Sigmoid colon (tissue), 7 donors: Measurements from ENCODE around the gene SV2B. TPM values are rescaled to one million over a fixed set of nuclear protein-coding genes. Genes with fewer than 3 reads are reported as not detected.

Experiments used
- DNase-seq: peaks from one replicate; pipeline ENCODE4 v3.0.0-alpha.2; 2019
- H3K27ac ChIP-seq, 4 donors: fragments of 200-600 bp; sonication (generic); one replicate each; pipeline ENCODE4 v1.5.1; 2016 to 2019; ENCODE audit warnings: mild to moderate bottlenecking in 1 of 4
- H3K27me3 ChIP-seq, 3 donors: fragments of 200-600 bp; sonication (generic); one replicate each; pipeline ENCODE4 v1.5.1; 2019; ENCODE audit warnings: mild to moderate bottlenecking in 1 of 3
- H3K36me3 ChIP-seq, 4 donors: fragments of 200-600 bp; sonication (generic); one replicate each; pipeline ENCODE4 v1.5.1; 2016 to 2019
- H3K4me1 ChIP-seq, 4 donors: fragments of 200-600 bp; sonication (generic); one replicate each; pipeline ENCODE4 v1.5.1; 2017 to 2019
- H3K4me3 ChIP-seq, 4 donors: fragments of 200-600 bp; sonication (generic); one replicate each; pipeline ENCODE4 v1.5.1; 2017 to 2019; ENCODE audit warnings: mild to moderate bottlenecking in 2 of 4, moderate library complexity in 1 of 4
- H3K9me3 ChIP-seq, 4 donors: fragments of 200-600 bp in 3 of 4; sonication (generic) in 3 of 4; one replicate each; pipeline versions ENCODE4 v1.5.1 to v1.6.1; 2013 to 2019
- CTCF ChIP-seq, 4 experiments: fragments of 450-650 bp in 3 of 4; fragments of 200-600 bp in 1 of 4; IDR thresholded peaks; one replicate each; pipeline ENCODE4 v1.5.1; 2016 to 2019; ENCODE audit warnings: antibody characterized with exemption in 4 of 4, mild to moderate bottlenecking in 3 of 4, moderate library complexity in 2 of 4
- EP300 ChIP-seq, 4 donors: sonication (generic); formaldehyde crosslinking; IDR thresholded peaks; one replicate each; pipeline ENCODE4 v1.6.1; 2017; ENCODE audit warnings: antibody characterized with exemption in 4 of 4
- POLR2A ChIP-seq, 2 donors: fragments of 450-650 bp; IDR thresholded peaks; one replicate each; pipeline ENCODE4 v1.6.1; 2016; ENCODE audit warnings: antibody characterized with exemption in 2 of 2, mild to moderate bottlenecking in 2 of 2, moderate library complexity in 2 of 2
- POLR2AphosphoS5 ChIP-seq, 4 donors: sonication (generic); formaldehyde crosslinking; IDR thresholded peaks; one replicate each; pipeline ENCODE4 v1.6.1; 2017; ENCODE audit warnings: antibody characterized with exemption in 4 of 4
- WGBS, 2 donors: extraction: QIAGEN DNeasy Blood & Tissue Kit; methylation state at CpG; one replicate each; pipeline ENCODE4 v1.1.7; 2013; 5-methylcytosine and 5-hydroxymethylcytosine counted together
- intact Hi-C: fragments of 100-400 bp; cut with DNase I; formaldehyde crosslinking; loops from one replicate; pipeline ENCODE4 v1.15.1; 2023
- polyA plus RNA-seq, 3 donors: library from polyadenylated mRNA; stranded (reverse); fragments of 200-250 nt; gene quantifications; one replicate each; pipeline ENCODE4 v1.2.3, GENCODE V29; 2013
- total RNA-seq, 4 donors: library from RNA; depleted of rRNA; stranded (reverse); fragments of >200 nt; gene quantifications; one replicate each; pipeline ENCODE4 v1.1.0, GENCODE V29; 2016
- donor health status: healthy with polysubstance abuse.
- donor health status: Bipolar disorder and iron deficiency.
- donor health status: healthy.

Gene SV2B
- total and polyA plus RNA-seq, 7 donors, result 2.0 to 5.0 (median 3.1) TPM; not detected in 2

- WGBS, 2 donors, result 82 to 91% methylated on average over 1 of the region's 1 CpG
- Histone ChIP-seq H3K4me1 (no peaks in the 10 kb centered on the region), H3K27me3 (peaks cover 0 to 7% (median 6%) of the 10 kb centered on the region in 3 donors), H3K4me3 (no peak overlapping the region), H3K9me3 (peaks cover 0 to 2% (median 0%) of the 10 kb centered on the region in 4 donors), H3K36me3 (no peaks in the 10 kb centered on the region), H3K27ac (no peak overlapping the region)
- no peak for DNase-seq
- TF ChIP-seq EP300 (IDR thresholded peaks at IDR 0.05) (no peak), CTCF (IDR thresholded peaks at IDR 0.05) (no peak), POLR2A (IDR thresholded peaks at IDR 0.05) (no peak), POLR2AphosphoS5 (IDR thresholded peaks at IDR 0.05) (no peak)
- intact Hi-C loops, result no loop called here
Measured at GRCh38 chr15:91153954-91154353, 53.9 kb downstream of the SV2B start.

GRCh38 chr15:91156175-91156726 lies 56.2 kb downstream of the SV2B start:
- intact Hi-C loops, result no loop called here
- H3K9me3 ChIP-seq, result peaks cover 0 to 2% (median 0%) of the 10 kb centered on the region in 4 donors
- H3K4me1 ChIP-seq, result no peaks in the 10 kb centered on the region
- no peak overlapping the region for H3K27ac ChIP-seq
- H3K27me3 ChIP-seq, result peaks cover 0 to 7% (median 6%) of the 10 kb centered on the region in 3 donors
- no peak overlapping the region for H3K4me3 ChIP-seq
- DNase-seq, result no peak
- H3K36me3 ChIP-seq, result no peaks in the 10 kb centered on the region
- WGBS, 2 donors, result 85 to 86% methylated on average over 6 of the region's 6 CpGs
- TF ChIP-seq POLR2A (IDR thresholded peaks at IDR 0.05), result no peak
- TF ChIP-seq EP300 (IDR thresholded peaks at IDR 0.05), result no peak
- no peak for TF ChIP-seq CTCF (IDR thresholded peaks at IDR 0.05)
- no peak for TF ChIP-seq POLR2AphosphoS5 (IDR thresholded peaks at IDR 0.05)

GRCh38 chr15:91158415-91159394 lies 58.6 kb downstream of the SV2B start:
- 76 to 83% methylated on average over 7 of the region's 7 CpGs for WGBS, 2 donors
- DNase-seq, result no peak
- H3K9me3 ChIP-seq, result peaks cover 0 to 2% (median 0%) of the 10 kb centered on the region in 4 donors
- no peak overlapping the region for H3K27ac ChIP-seq
- TF ChIP-seq POLR2A (IDR thresholded peaks at IDR 0.05) (no peak), EP300 (IDR thresholded peaks at IDR 0.05) (no peak), POLR2AphosphoS5 (IDR thresholded peaks at IDR 0.05) (no peak), CTCF (IDR thresholded peaks at IDR 0.05) (no peak)
- H3K27me3 ChIP-seq, result peaks cover 0 to 7% (median 6%) of the 10 kb centered on the region in 3 donors
- H3K36me3 ChIP-seq, result no peaks in the 10 kb centered on the region
- intact Hi-C loops, result no loop called here
- no peak overlapping the region for H3K4me3 ChIP-seq
- H3K4me1 ChIP-seq, result no peaks in the 10 kb centered on the region

- Histone ChIP-seq H3K36me3 (no peaks in the 10 kb centered on the region), H3K4me1 (no peaks in the 10 kb centered on the region), H3K27ac (no peak overlapping the region), H3K27me3 (peaks cover 0 to 1% (median 0%) of the 10 kb centered on the region in 3 donors), H3K4me3 (no peak overlapping the region), H3K9me3 (peaks cover 0 to 9% (median 3%) of the 10 kb centered on the region in 4 donors)
- DNase-seq, result no peak
- intact Hi-C loops, result no loop called here
- 89 to 91% methylated on average over 1 of the region's 1 CpG for WGBS, 2 donors
- TF ChIP-seq CTCF (IDR thresholded peaks at IDR 0.05), result no peak
Measured at GRCh38 chr15:91165850-91166249, 65.8 kb downstream of the SV2B start.
